Stimulated activated CD8-positive, alpha-beta memory T cell treated with anti-CD3 and anti-CD28 coated beads, Interleukin-15, amount 100 ng/mL, for 1 hour (primary cell): ENCODE measurements around the gene ADAMTS20.

Source experiments
- DNase-seq: peaks from one replicate; pipeline ENCODE4 v3.0.0-alpha.2; 2020; ENCODE audit warnings: low read depth

The ADAMTS20 gene

DNA sequence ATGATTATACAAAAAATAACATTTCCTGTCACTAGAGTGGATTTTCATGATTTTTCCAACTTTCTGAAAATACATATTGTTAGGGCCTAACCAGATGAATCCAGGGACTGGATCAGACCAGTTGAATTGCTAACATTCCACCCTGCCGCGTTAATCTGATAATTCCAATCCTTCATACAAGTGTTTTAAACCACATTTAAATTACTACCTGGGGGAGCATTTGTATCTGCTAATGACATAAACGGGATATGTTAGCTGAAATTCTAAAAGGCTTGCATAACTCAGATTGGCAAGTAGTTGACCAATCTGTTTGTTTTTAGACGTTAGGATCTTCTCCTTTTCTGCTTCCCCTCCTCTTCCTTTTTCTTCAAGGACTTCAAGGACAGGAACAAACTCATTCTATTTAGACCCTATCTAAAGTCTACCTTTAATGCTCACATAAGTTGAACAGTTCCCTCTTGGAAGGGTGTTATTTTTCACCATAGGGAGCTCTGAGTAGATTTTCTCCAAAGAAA is 239.0 kb downstream of the ADAMTS20 start:
- DNase-seq, result no peak

DNA sequence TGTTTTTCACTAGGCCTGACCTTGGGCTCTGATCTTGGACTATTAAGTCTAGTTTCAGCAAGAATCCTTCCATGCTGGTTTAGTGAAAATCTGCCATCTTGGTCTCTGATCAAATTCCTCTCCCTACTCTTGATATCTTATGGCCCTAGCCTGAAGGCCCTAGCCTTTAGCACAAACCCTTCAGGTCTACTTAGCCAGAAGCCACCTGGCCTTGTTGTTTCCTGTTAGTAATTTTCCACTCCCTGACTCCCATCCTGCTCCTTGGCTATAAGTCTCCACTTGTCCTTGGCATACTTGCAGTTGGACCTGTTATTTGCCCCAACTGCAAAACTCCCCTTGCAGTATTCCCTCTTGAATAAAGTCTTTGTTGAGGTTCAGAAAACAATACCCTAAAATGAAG is 241.4 kb downstream of the ADAMTS20 start:
- no peak for DNase-seq

DNA sequence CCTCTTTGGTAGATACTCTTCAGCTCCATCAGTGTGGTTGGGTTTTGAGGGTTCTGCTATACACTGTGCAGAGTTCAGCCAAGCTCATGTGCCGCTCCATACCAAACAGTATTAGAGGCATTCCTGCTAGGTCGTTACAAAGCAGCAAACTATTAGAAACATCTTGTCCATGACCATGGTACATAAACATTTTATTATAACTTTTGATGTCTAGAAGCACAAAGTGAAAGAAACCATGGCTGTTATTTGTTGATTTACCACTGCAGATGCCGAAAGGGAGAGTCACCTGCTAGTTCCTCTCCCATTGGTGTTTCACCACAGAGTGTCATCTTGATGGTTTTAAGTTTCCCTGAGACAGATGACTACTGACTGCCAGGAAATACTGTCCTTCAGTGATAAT is 242.0 kb downstream of the ADAMTS20 start:
- DNase-seq, result no peak

DNA sequence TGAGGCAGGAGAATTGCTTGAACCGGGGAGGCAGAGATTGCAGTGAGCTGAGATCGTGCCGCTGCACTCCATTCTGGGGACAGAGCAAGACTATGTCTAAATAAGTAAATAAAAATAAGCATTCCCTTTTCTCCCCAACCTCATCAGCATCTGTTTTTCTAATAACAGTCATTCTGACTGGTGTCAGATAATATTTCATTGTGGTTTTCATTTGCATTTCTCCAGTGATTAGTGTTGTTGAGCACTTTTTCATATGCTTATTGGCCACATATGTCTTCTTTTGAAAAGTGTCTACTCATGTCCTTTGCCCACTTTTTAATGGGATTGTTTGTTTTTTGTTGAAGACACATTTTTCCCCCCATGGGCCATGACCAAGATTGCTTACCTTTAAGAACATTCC is 243.2 kb downstream of the ADAMTS20 start:
- no peak for DNase-seq

DNA sequence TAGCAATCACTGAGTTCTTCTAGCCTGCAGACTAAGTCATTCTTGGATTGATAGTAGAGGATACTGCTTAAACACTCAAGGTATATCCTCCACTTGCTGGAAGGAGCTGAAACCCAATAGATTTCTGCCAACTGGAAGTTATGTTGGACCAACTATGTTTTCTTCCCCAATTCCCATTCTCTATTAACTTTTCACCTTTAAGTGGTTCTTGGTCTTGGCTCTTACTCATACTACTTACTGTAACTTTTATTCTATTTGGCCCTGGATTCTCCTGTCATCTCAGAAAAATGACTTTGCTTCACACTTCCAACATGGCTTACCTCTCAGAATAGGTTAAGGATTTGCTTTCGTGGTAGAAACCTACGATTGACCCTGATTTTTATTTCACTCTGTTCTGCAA is 244.9 kb downstream of the ADAMTS20 start:
- no peak for DNase-seq

DNA sequence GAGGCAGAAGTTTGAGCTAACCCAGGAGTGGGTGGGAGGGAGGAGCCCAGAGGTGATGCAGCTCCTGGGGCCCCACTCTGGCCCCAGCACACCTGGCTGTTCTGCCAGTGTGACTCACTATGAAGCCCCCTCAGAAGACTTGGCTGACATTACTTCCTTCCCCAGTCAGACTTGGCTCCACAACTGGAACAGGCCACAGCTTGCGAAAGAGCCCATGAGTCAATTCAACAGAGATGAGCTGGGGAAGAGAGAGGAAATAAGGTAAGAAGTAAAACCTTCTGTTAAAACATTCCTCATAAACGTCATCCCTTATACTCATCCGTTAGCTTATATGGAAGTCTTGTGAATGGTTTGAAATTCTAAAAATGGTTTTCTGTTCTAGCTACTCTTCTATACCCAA is 245.9 kb downstream of the ADAMTS20 start:
- no peak for DNase-seq

DNA sequence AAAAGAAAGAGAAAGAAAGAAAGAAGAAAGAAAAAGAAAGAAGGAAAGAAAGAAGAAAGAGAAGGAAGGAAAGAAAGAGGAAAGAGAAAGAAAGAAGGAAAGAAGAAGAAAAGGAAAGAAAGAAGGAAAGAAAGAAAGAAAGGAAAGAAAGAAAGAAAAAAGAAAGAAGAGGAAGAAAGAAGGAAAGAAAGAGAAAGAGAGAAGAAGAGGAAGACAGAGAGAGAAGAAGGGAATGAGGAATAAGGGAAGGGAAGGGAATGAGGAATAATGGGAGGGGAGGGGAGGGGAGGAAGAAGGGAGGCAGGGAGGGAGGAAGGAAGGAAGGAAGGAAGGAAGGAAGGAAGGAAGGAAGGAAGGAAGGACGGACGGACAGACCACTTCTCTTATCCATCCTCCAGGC is 246.9 kb downstream of the ADAMTS20 start:
- DNase-seq, result no peak
